Measurements from ENCODE around the gene WIPI1.

- TF ChIP-seq CTCF (conservative IDR thresholded peaks at IDR 0.05; ENCODE audit: low read length) (no peak), EZH2phosphoT487 (IDR thresholded peaks at IDR 0.05; ENCODE audit: borderline replicate concordance, low read depth, low read length) (no peak)
Measured at GRCh38 chr17:68461589-68461988, 4.3 kb upstream of the WIPI1 start.

Data from OCI-LY7 (cell line).